Measurements from ENCODE around the gene LRRC8B. TPM values are rescaled to one million over a fixed set of nuclear protein-coding genes. Genes with fewer than 3 reads are reported as not detected.

Gene LRRC8B
- total and polyA plus RNA-seq, 9 of the 15 experiments (the other 6 are each of a cell fraction or from before 2014, with no cell fraction given), result 4.3 to 43.7 (median 14.4) TPM

DNA sequence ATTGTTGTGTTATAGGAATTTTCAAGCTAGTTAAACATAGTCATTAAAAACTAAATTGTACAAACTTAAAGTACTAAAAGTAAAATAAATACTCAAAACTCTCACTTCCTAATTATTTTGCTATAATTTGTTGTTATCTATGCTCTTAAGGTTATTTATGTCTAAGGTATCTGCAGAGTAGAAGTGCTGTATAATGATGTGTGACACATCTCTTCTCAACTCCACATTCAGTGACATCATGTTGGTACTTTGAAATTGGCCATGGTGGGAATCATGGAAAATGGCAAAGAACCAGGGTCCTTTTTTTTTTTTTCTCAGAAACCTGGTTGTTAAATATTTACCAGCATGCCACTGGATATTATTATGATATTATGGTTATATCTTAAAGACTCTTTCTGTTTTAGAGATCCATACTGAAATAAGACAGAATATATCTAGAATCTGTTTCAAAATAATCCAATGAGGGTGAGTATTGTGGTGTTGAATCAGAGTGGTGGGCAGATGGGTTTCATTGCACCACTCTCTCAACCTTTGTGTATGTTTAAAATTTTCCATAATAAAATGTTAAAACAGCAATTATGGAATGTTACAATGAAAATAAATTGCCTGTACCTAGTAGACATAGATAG is 22.4 kb downstream of the LRRC8B start (continued):
- TF ChIP-seq, protein P1, sequence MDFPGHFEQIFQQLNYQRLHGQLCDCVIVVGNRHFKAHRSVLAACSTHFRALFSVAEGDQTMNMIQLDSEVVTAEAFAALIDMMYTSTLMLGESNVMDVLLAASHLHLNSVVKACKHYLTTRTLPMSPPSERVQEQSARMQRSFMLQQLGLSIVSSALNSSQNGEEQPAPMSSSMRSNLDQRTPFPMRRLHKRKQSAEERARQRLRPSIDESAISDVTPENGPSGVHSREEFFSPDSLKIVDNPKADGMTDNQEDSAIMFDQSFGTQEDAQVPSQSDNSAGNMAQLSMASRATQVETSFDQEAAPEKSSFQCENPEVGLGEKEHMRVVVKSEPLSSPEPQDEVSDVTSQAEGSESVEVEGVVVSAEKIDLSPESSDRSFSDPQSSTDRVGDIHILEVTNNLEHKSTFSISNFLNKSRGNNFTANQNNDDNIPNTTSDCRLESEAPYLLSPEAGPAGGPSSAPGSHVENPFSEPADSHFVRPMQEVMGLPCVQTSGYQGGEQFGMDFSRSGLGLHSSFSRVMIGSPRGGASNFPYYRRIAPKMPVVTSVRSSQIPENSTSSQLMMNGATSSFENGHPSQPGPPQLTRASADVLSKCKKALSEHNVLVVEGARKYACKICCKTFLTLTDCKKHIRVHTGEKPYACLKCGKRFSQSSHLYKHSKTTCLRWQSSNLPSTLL (IDR thresholded peaks at IDR 0.05), result no peak
- TF ChIP-seq NCOR1 (IDR thresholded peaks at IDR 0.05) (no peak), POLR2H (tag; IDR thresholded peaks at IDR 0.05; ENCODE audit: low read depth) (peak; percentile 23; the same call in 1 of the 2 replicates), STAG1 (CRISPR knock-in tag; IDR thresholded peaks at IDR 0.05; ENCODE audit: borderline replicate concordance) (no peak), ADNP (tag; IDR thresholded peaks at IDR 0.05) (no peak), HEY1 (CRISPR knock-in tag; IDR thresholded peaks at IDR 0.05; ENCODE audit: borderline replicate concordance) (no peak), TAF1 (IDR thresholded peaks at IDR 0.05; ENCODE audit: control insufficient read depth, extremely low read depth, insufficient read depth, low read length, severe bottlenecking) (no peak), HDAC8 (tag; IDR thresholded peaks at IDR 0.05) (no peak), GTF2E2 (tag; IDR thresholded peaks at IDR 0.05) (peak; percentile 64), CTBP1 (IDR thresholded peaks at IDR 0.05; ENCODE audit: borderline replicate concordance) (no peak), ZKSCAN8 (CRISPR knock-in tag; IDR thresholded peaks at IDR 0.05) (no peak), FOXJ3 (CRISPR knock-in tag; IDR thresholded peaks at IDR 0.05) (no peak), CXXC5 (CRISPR knock-in tag; IDR thresholded peaks at IDR 0.05) (no peak), ZNF282 (CRISPR knock-in tag; IDR thresholded peaks at IDR 0.05) (no peak), SIRT6 (IDR thresholded peaks at IDR 0.05; ENCODE audit: low read depth, low read length) (no peak), ZNF184 (CRISPR knock-in tag; IDR thresholded peaks at IDR 0.05) (no peak), CREM (IDR thresholded peaks at IDR 0.05; ENCODE audit: low read depth) (0 out of 2 replicates have a peak, but pooled peaks have one; percentile 5), ZKSCAN3 (CRISPR knock-in tag; IDR thresholded peaks at IDR 0.05) (no peak)
- TF ChIP-seq, protein P2, sequence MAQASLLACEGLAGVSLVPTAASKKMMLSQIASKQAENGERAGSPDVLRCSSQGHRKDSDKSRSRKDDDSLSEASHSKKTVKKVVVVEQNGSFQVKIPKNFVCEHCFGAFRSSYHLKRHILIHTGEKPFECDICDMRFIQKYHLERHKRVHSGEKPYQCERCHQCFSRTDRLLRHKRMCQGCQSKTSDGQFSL (CRISPR knock-in tag; IDR thresholded peaks at IDR 0.05), result no peak
- TF ChIP-seq, protein P2 (tag; IDR thresholded peaks at IDR 0.05), result 0 out of 4 replicates have a peak, but pooled peaks of 1 of the 2 experiments have one; percentile 38
- TF ChIP-seq, protein P3, sequence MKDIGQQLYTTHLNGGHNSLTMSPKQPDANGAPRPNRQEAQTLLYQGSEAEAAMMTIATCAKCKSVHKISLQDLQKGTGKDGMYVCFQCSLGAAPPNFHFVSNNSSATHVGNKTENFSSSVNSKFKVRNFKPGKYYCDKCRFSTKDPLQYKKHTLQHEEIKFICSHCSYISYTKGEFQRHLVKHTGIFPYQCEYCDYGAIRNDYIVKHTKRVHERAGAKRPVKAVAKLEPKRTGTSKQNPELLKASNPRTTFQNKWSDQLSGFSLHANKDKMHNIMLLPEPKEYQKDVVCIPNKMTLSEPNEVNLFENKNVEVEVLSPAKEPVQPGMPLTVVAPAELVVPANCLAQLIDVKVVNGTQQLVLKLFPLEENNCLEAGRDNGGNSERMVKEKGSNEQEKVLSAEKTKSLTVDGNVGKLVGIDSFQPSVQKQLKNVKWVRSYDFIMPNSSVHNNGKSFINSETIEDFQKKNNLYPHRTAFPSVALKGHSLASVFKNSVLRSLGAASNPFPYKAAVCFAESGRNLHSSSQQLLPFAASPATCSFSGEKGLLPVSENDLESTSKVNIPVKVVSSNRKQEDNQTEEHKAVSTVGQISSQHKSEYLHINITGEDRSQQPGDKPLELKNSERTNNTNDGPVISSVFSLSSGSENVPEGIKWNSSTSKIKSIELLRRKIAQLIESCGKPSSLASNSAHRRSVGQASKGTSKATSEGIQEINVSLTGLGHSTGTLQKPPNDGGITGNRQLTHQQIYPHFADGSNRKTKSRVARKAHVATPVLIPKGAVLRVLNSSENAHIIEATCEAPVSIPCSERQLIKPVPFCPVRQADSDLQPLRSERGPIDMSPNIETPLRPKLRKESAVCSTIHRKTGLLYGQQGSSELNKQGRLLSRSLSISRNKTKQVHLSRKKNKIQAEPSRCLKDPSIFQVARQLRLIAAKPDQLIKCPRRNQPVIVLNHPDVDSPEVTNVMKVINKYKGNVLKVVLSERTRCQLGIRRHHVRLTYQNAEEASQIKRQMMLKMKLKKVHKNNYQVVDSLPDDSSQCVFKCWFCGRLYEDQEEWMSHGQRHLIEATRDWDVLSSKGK (CRISPR knock-in tag; IDR thresholded peaks at IDR 0.05), result no peak
- TF ChIP-seq, protein P4, sequence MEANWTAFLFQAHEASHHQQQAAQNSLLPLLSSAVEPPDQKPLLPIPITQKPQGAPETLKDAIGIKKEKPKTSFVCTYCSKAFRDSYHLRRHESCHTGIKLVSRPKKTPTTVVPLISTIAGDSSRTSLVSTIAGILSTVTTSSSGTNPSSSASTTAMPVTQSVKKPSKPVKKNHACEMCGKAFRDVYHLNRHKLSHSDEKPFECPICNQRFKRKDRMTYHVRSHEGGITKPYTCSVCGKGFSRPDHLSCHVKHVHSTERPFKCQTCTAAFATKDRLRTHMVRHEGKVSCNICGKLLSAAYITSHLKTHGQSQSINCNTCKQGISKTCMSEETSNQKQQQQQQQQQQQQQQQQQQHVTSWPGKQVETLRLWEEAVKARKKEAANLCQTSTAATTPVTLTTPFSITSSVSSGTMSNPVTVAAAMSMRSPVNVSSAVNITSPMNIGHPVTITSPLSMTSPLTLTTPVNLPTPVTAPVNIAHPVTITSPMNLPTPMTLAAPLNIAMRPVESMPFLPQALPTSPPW (CRISPR knock-in tag; IDR thresholded peaks at IDR 0.05), result no peak
